ENCODE measurements around the gene MRPS7. TPM values are rescaled to one million over a fixed set of nuclear protein-coding genes. Genes with fewer than 3 reads are reported as not detected.
A peak's percentile ranks its signal among the peaks of the same experiment; 100 is the strongest.
"Not testable (repeated sequence)": the region's sequence is repeated elsewhere in the genome, so short reads cannot be mapped to it uniquely, and the experiment has no call there.

MRPS7 gene
- total RNA-seq, 2 experiments from 2014 or later = 72.9 to 76.1 TPM

- ChIA-PET CTCF (interaction anchor here (0.8 to 2.9 kb wide), 23 partner anchors 8 to 328 kb away, joined by 3 to 56 read pairs (median 6); partner anchors contain the start of genes GGA3, GRB2, LLGL2 and MIF4GD), POLR2A (interaction anchor here (0.8 to 2.8 kb wide), 18 partner anchors 8 to 416 kb away, joined by 3 to 40 read pairs (median 4); partner anchors contain the start of genes FDXR, GGA3, GRB2 and MIF4GD)
- H3K4me1 Mint-ChIP-seq (ENCODE audit: low read depth) = peaks cover 21% of the 10 kb centered on the region
- H3K36me3 Mint-ChIP-seq = peaks cover 21% of the 10 kb centered on the region
- H3K27ac Mint-ChIP-seq = peak within 1 kb of the TSS; percentile 100
- H3K9me3 Mint-ChIP-seq = no peaks in the 10 kb centered on the region
- H3K4me3 Mint-ChIP-seq = peak within 1 kb of the TSS; percentile 96
- peak; percentile 99 for DNase-seq
- no peaks in the 10 kb centered on the region for H3K27me3 Mint-ChIP-seq
- intact Hi-C loops (cut with micrococcal nuclease) = loop anchor here (1.0 to 5.0 kb wide), 10 partner anchors 8 to 255 kb away; partner anchors contain the start of genes CASKIN2, GGA3, GRB2 and MIF4GD
Measured at GRCh38 chr17:75289115-75289831, 27.6 kb downstream of the MRPS7 start, which contains the start of gene SLC25A19. Gene SLC25A19 (minus strand): TSS chr17:75289433. CDS start chr17:75286764, 2,669 bp downstream.

DNA sequence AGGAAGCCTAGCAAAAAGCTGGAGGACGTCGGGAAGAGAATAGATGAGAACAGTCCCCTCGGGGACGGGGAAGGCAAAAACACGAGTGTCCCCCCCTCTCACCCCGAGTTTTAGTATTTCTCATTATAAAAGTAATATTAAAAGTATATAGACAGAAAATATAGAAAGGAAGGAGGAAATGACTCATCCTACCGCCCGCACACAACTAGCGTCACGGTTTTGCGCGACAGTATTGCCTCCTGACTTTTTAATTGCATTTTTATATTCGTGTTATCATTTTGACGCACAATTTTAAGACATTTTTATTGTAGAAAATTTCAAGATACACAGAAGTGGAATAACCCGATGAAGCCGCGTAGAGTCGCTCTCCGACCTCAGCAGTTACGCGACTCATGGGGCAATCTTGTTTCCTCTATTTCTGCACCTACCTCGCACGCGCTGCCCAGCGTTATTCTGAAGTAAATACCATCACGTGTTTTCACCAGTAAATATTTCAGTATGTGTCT lies 28.2 kb downstream of the MRPS7 start:
- DNase-seq = peak; percentile 85
- peak overlapping the region; percentile 96 for H3K4me3 Mint-ChIP-seq
- intact Hi-C loops (cut with micrococcal nuclease) = loop anchor here (1.0 to 10.0 kb wide), 12 partner anchors 7 to 495 kb away; partner anchors contain the start of genes CASKIN2, GGA3, GRB2 and MIF4GD
- H3K4me1 Mint-ChIP-seq (ENCODE audit: low read depth) = peaks cover 27% of the 10 kb centered on the region
- peak overlapping the region; percentile 100 for H3K27ac Mint-ChIP-seq
- H3K9me3 Mint-ChIP-seq = no peaks in the 10 kb centered on the region
- CTCF ChIA-PET = interaction anchor here (0.8 to 2.9 kb wide), 21 partner anchors 8 to 329 kb away, joined by 3 to 56 read pairs (median 7); partner anchors contain the start of genes GGA3, GRB2, MIF4GD and MRPS7
- peaks cover 20% of the 10 kb centered on the region for H3K36me3 Mint-ChIP-seq
- POLR2A ChIA-PET = interaction anchor here (0.8 to 2.8 kb wide), 15 partner anchors 8 to 417 kb away, joined by 3 to 40 read pairs (median 4); partner anchors contain the start of genes FDXR, GGA3, GRB2 and MIF4GD
- H3K27me3 Mint-ChIP-seq = no peaks in the 10 kb centered on the region

DNA sequence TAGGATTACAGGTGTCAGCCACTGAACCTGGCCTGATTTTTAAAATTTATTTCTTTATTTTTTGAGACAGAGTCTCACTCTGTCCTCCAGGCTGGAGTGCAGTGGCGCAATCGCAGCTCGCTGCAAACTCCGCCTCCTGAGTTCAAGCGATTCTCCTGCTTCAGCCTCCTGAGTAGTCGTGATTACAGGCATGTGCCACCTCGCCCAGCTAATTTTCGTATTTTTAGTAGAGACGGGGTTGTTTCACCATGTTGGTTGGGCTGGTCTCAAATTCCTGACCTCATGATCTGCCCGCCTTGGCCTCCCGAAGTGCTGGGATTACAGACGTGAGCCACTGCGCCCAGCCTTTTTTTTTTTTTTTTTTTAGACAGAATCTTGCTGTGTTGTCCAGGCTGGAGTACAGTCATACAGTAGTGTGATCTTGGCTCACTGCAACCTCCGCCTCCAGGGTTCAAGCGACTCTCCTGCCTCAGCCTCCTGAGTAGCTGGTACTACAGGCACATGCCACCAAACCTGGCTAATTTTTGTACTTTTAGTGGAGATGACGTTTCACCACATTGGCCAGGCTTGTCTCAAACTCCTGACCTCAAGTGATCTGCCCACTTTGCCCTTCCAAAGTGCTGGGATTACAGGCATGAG lies 31.2 kb downstream of the MRPS7 start:
- intact Hi-C loops (cut with micrococcal nuclease) = loop anchor here (10.0 kb wide), 1 partner anchor 492 kb away; the partner anchor contains the start of gene UNK
- H3K36me3 Mint-ChIP-seq, DNase-seq, H3K27ac Mint-ChIP-seq, H3K4me3 Mint-ChIP-seq, H3K27me3 Mint-ChIP-seq, POLR2A ChIA-PET, H3K9me3 Mint-ChIP-seq: not testable (repeated sequence)
- peaks cover 40% of the 10 kb centered on the region for H3K4me1 Mint-ChIP-seq (ENCODE audit: low read depth)
- CTCF ChIA-PET = interaction anchor here (0.9 to 1.1 kb wide), 3 partner anchors 22 to 30 kb away, joined by 3 to 4 read pairs (median 3); partner anchors contain the start of gene MIF4GD

DNA sequence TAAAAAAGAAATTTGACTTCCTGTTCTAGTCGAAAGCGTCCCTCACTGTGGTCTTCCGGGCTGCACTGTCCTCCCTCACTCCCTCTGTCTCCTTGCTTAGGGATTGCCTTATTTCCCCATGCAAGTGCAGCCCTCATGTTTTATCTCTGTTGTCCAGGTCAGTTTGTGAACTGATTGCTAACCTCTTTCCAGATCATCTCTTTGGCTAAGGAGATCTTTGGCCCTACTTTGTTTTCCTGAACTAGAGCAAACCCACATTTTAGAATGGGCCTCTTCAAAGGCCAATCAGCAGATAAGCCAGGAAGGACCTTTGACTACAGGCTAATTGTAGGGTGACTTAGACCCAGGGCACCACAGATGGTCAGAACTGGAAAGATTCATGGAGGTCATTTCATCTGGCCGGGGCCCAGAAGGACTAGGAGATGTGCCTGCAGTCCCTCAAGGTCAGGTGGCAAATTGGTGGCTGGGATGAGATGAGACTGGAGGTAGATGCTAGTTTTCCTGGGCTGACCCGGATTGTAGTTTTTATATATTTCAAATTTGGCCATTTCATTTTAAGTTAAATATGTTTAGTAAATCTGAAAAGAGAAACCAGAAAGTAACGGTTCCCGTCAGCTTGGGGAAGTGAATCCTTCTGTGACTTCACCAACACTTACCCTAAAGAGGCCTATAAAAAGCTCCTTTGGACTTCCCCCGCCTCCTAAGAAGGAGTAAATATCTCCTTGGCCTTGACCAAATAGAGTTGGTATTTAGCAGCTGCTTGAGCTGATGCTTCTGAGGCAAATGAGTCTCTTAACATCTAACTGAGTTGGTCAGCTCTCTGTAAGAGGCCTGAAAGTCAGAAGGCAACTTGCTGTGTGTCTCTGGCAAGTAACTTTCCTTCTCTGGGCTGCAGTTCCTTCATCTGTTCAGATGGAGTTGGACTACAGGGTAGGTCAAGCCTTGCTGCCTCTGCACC lies 33.8 kb downstream of the MRPS7 start:
- H3K27me3 Mint-ChIP-seq = no peaks in the 10 kb centered on the region
- peak; percentile 58 for DNase-seq
- POLR2A ChIA-PET = interaction anchor here (0.7 to 2.9 kb wide), 6 partner anchors 20 to 110 kb away, joined by 3 to 16 read pairs (median 6); partner anchors contain the start of genes GGA3, GRB2, MIF4GD and MRPS7
- H3K4me3 Mint-ChIP-seq = peak overlapping the region; percentile 37
- peak overlapping the region; percentile 99 for H3K27ac Mint-ChIP-seq
- H3K4me1 Mint-ChIP-seq (ENCODE audit: low read depth) = peaks cover 35% of the 10 kb centered on the region
- no peaks in the 10 kb centered on the region for H3K9me3 Mint-ChIP-seq
- no peaks in the 10 kb centered on the region for H3K36me3 Mint-ChIP-seq
- intact Hi-C loops (cut with micrococcal nuclease) = loop anchor here (2.0 to 10.0 kb wide), 2 partner anchors 43 to 489 kb away; partner anchors contain the start of gene UNK
- CTCF ChIA-PET = interaction anchor here (0.9 to 4.7 kb wide), 5 partner anchors 20 to 117 kb away, joined by 3 to 24 read pairs (median 4); partner anchors contain the start of gene MIF4GD

- Mint-ChIP-seq H3K27me3 (no peaks in the 10 kb centered on the region), H3K27ac (no peak overlapping the region), H3K9me3 (no peaks in the 10 kb centered on the region), H3K36me3 (no peaks in the 10 kb centered on the region), H3K4me1 (ENCODE audit: low read depth) (peaks cover 23% of the 10 kb centered on the region), H3K4me3 (no peak overlapping the region)
- ChIA-PET POLR2A (interaction anchor here (0.6 kb wide), 1 partner anchor 166 kb away, joined by 3 read pairs; no protein-coding TSS in a partner anchor), CTCF (no interaction called here)
- intact Hi-C loops (cut with micrococcal nuclease) = no loop called here
- no peak for DNase-seq
Measured at GRCh38 chr17:75300280-75300679, 38.6 kb downstream of the MRPS7 start.

- no peak overlapping the region for H3K27ac Mint-ChIP-seq
- POLR2A ChIA-PET = no interaction called here
Measured at GRCh38 chr17:75301049-75301448, 39.4 kb downstream of the MRPS7 start.

GRCh38 chr17:75301502-75302206 lies 40.0 kb downstream of the MRPS7 start:
- POLR2A ChIA-PET = no interaction called here
- peaks cover 12% of the 10 kb centered on the region for H3K4me1 Mint-ChIP-seq (ENCODE audit: low read depth)
- CTCF ChIA-PET = no interaction called here
- H3K9me3 Mint-ChIP-seq = no peaks in the 10 kb centered on the region
- H3K27me3 Mint-ChIP-seq = no peaks in the 10 kb centered on the region
- no peak overlapping the region for H3K27ac Mint-ChIP-seq
- H3K4me3 Mint-ChIP-seq = no peak overlapping the region
- DNase-seq = no peak
- intact Hi-C loops (cut with micrococcal nuclease) = no loop called here
- no peaks in the 10 kb centered on the region for H3K36me3 Mint-ChIP-seq

More at GRCh38 chr17:75301049-75301448, 39.4 kb downstream of the MRPS7 start:
- no peak overlapping the region for H3K4me3 Mint-ChIP-seq
- H3K4me1 Mint-ChIP-seq (ENCODE audit: low read depth) = peaks cover 15% of the 10 kb centered on the region
- DNase-seq = no peak
- intact Hi-C loops (cut with micrococcal nuclease) = no loop called here
- H3K36me3 Mint-ChIP-seq = no peaks in the 10 kb centered on the region
- no peaks in the 10 kb centered on the region for H3K27me3 Mint-ChIP-seq
- CTCF ChIA-PET = no interaction called here
- no peaks in the 10 kb centered on the region for H3K9me3 Mint-ChIP-seq

- intact Hi-C loops (cut with micrococcal nuclease) = no loop called here
- ChIA-PET POLR2A (no interaction called here), CTCF (interaction anchor here (1.7 kb wide), 1 partner anchor 14 kb away, joined by 5 read pairs; no protein-coding TSS in a partner anchor)
- H3K27me3 Mint-ChIP-seq = no peaks in the 10 kb centered on the region
- no peak overlapping the region for H3K4me3 Mint-ChIP-seq
- no peaks in the 10 kb centered on the region for H3K9me3 Mint-ChIP-seq
- peaks cover 6% of the 10 kb centered on the region for H3K4me1 Mint-ChIP-seq (ENCODE audit: low read depth)
- no peaks in the 10 kb centered on the region for H3K36me3 Mint-ChIP-seq
- no peak for DNase-seq
- no peak overlapping the region for H3K27ac Mint-ChIP-seq
Measured at GRCh38 chr17:75307957-75308731, 46.5 kb downstream of the MRPS7 start.

- Mint-ChIP-seq H3K9me3 (no peaks in the 10 kb centered on the region), H3K4me1 (ENCODE audit: low read depth) (peaks cover 11% of the 10 kb centered on the region), H3K36me3 (no peaks in the 10 kb centered on the region), H3K27ac (no peak overlapping the region), H3K27me3 (no peaks in the 10 kb centered on the region), H3K4me3 (no peak overlapping the region)
- CTCF ChIA-PET = interaction anchor here (1.7 kb wide), 1 partner anchor 13 kb away, joined by 5 read pairs; no protein-coding TSS in a partner anchor
- intact Hi-C loops (cut with micrococcal nuclease) = no loop called here
- no peak for DNase-seq
- POLR2A ChIA-PET = no interaction called here
Measured at GRCh38 chr17:75308732-75309629, 47.3 kb downstream of the MRPS7 start.
